Measurements from ENCODE around the gene ZDHHC14.

Gene ZDHHC14

GRCh38 chr6:157366648-157367047, 14.3 kb upstream of the ZDHHC14 start:
- peaks cover 2% of the 10 kb centered on the region for H3K27me3 ChIP-seq (ENCODE audit: control insufficient read depth, insufficient read depth, low read length)
- no peak overlapping the region for H3K9ac ChIP-seq (ENCODE audit: low read length)
- H3K4me3 ChIP-seq (ENCODE audit: low read length) = no peak overlapping the region
- no peaks in the 10 kb centered on the region for H3K9me3 ChIP-seq (ENCODE audit: control insufficient read depth, low read length)
- H3K36me3 ChIP-seq (ENCODE audit: control insufficient read depth, insufficient read depth, low read length) = no peaks in the 10 kb centered on the region
- peaks cover 4% of the 10 kb centered on the region for H3K4me1 ChIP-seq (ENCODE audit: control insufficient read depth, insufficient read depth, low read length)

GRCh38 chr6:157368359-157369049, 12.5 kb upstream of the ZDHHC14 start:
- Histone ChIP-seq H3K4me3 (ENCODE audit: low read length) (no peak overlapping the region), H3K27me3 (ENCODE audit: control insufficient read depth, insufficient read depth, low read length) (no peaks in the 10 kb centered on the region), H3K4me1 (ENCODE audit: control insufficient read depth, insufficient read depth, low read length) (peaks cover 4% of the 10 kb centered on the region), H3K9ac (ENCODE audit: low read length) (no peak overlapping the region), H3K36me3 (ENCODE audit: control insufficient read depth, insufficient read depth, low read length) (no peaks in the 10 kb centered on the region), H3K9me3 (ENCODE audit: control insufficient read depth, low read length) (no peaks in the 10 kb centered on the region)

GRCh38 chr6:157370755-157371154, 10.2 kb upstream of the ZDHHC14 start:
- H3K4me3 ChIP-seq (ENCODE audit: low read length) = no peak overlapping the region
- H3K9ac ChIP-seq (ENCODE audit: low read length) = no peak overlapping the region
- H3K36me3 ChIP-seq (ENCODE audit: control insufficient read depth, insufficient read depth, low read length) = no peaks in the 10 kb centered on the region
- no peaks in the 10 kb centered on the region for H3K4me1 ChIP-seq (ENCODE audit: control insufficient read depth, insufficient read depth, low read length)
- H3K9me3 ChIP-seq (ENCODE audit: control insufficient read depth, low read length) = no peaks in the 10 kb centered on the region
- no peaks in the 10 kb centered on the region for H3K27me3 ChIP-seq (ENCODE audit: control insufficient read depth, insufficient read depth, low read length)

GRCh38 chr6:157372501-157373280, 8.3 kb upstream of the ZDHHC14 start:
- H3K9ac ChIP-seq (ENCODE audit: low read length) = no peak overlapping the region
- H3K9me3 ChIP-seq (ENCODE audit: control insufficient read depth, low read length) = no peaks in the 10 kb centered on the region
- H3K4me1 ChIP-seq (ENCODE audit: control insufficient read depth, insufficient read depth, low read length) = no peaks in the 10 kb centered on the region
- no peaks in the 10 kb centered on the region for H3K36me3 ChIP-seq (ENCODE audit: control insufficient read depth, insufficient read depth, low read length)
- H3K4me3 ChIP-seq (ENCODE audit: low read length) = no peak overlapping the region
- no peaks in the 10 kb centered on the region for H3K27me3 ChIP-seq (ENCODE audit: control insufficient read depth, insufficient read depth, low read length)

- H3K4me1 ChIP-seq (ENCODE audit: control insufficient read depth, insufficient read depth, low read length) = no peaks in the 10 kb centered on the region
- no peaks in the 10 kb centered on the region for H3K36me3 ChIP-seq (ENCODE audit: control insufficient read depth, insufficient read depth, low read length)
- no peak overlapping the region for H3K9ac ChIP-seq (ENCODE audit: low read length)
- H3K9me3 ChIP-seq (ENCODE audit: control insufficient read depth, low read length) = no peaks in the 10 kb centered on the region
- H3K27me3 ChIP-seq (ENCODE audit: control insufficient read depth, insufficient read depth, low read length) = no peaks in the 10 kb centered on the region
- no peak overlapping the region for H3K4me3 ChIP-seq (ENCODE audit: low read length)
Observed at GRCh38 chr6:157374889-157375443, 6.0 kb upstream of the ZDHHC14 start.

GRCh38 chr6:157376241-157376640, 4.7 kb upstream of the ZDHHC14 start:
- H3K9ac ChIP-seq (ENCODE audit: low read length) = no peak overlapping the region
- H3K4me3 ChIP-seq (ENCODE audit: low read length) = no peak overlapping the region
- no peaks in the 10 kb centered on the region for H3K27me3 ChIP-seq (ENCODE audit: control insufficient read depth, insufficient read depth, low read length)
- H3K36me3 ChIP-seq (ENCODE audit: control insufficient read depth, insufficient read depth, low read length) = no peaks in the 10 kb centered on the region
- H3K9me3 ChIP-seq (ENCODE audit: control insufficient read depth, low read length) = no peaks in the 10 kb centered on the region
- no peaks in the 10 kb centered on the region for H3K4me1 ChIP-seq (ENCODE audit: control insufficient read depth, insufficient read depth, low read length)

GRCh38 chr6:157376706-157377230, 4.2 kb upstream of the ZDHHC14 start:
- no peaks in the 10 kb centered on the region for H3K36me3 ChIP-seq (ENCODE audit: control insufficient read depth, insufficient read depth, low read length)
- no peaks in the 10 kb centered on the region for H3K4me1 ChIP-seq (ENCODE audit: control insufficient read depth, insufficient read depth, low read length)
- no peaks in the 10 kb centered on the region for H3K27me3 ChIP-seq (ENCODE audit: control insufficient read depth, insufficient read depth, low read length)
- no peak overlapping the region for H3K9ac ChIP-seq (ENCODE audit: low read length)
- no peak overlapping the region for H3K4me3 ChIP-seq (ENCODE audit: low read length)
- no peaks in the 10 kb centered on the region for H3K9me3 ChIP-seq (ENCODE audit: control insufficient read depth, low read length)

GRCh38 chr6:157379656-157380457, 1.1 kb upstream of the ZDHHC14 start:
- Histone ChIP-seq H3K4me1 (ENCODE audit: control insufficient read depth, insufficient read depth, low read length) (peaks cover 17% of the 10 kb centered on the region), H3K4me3 (ENCODE audit: low read length) (peak overlapping the region; percentile 6), H3K9ac (ENCODE audit: low read length) (peak overlapping the region; percentile 82), H3K9me3 (ENCODE audit: control insufficient read depth, low read length) (no peaks in the 10 kb centered on the region), H3K36me3 (ENCODE audit: control insufficient read depth, insufficient read depth, low read length) (no peaks in the 10 kb centered on the region), H3K27me3 (ENCODE audit: control insufficient read depth, insufficient read depth, low read length) (no peaks in the 10 kb centered on the region)

GRCh38 chr6:157380458-157380778, 572 bp upstream of the ZDHHC14 start:
- peak overlapping the region; percentile 82 for H3K9ac ChIP-seq (ENCODE audit: low read length)

GRCh38 chr6:157381631-157382621, 936 bp downstream of the ZDHHC14 start:
- H3K9me3 ChIP-seq (ENCODE audit: control insufficient read depth, low read length) = no peaks in the 10 kb centered on the region

More at GRCh38 chr6:157380458-157380778, 572 bp upstream of the ZDHHC14 start:
- Histone ChIP-seq H3K4me3 (ENCODE audit: low read length) (peak overlapping the region; percentile 6), H3K36me3 (ENCODE audit: control insufficient read depth, insufficient read depth, low read length) (no peaks in the 10 kb centered on the region), H3K27me3 (ENCODE audit: control insufficient read depth, insufficient read depth, low read length) (no peaks in the 10 kb centered on the region), H3K9me3 (ENCODE audit: control insufficient read depth, low read length) (no peaks in the 10 kb centered on the region), H3K4me1 (ENCODE audit: control insufficient read depth, insufficient read depth, low read length) (peaks cover 23% of the 10 kb centered on the region)

GRCh38 chr6:157382821-157383220, 1.8 kb downstream of the ZDHHC14 start:
- H3K27me3 ChIP-seq (ENCODE audit: control insufficient read depth, insufficient read depth, low read length) = no peaks in the 10 kb centered on the region
- H3K4me1 ChIP-seq (ENCODE audit: control insufficient read depth, insufficient read depth, low read length) = peaks cover 27% of the 10 kb centered on the region
- no peaks in the 10 kb centered on the region for H3K36me3 ChIP-seq (ENCODE audit: control insufficient read depth, insufficient read depth, low read length)
- peak overlapping the region; percentile 67 for H3K9ac ChIP-seq (ENCODE audit: low read length)
- peak overlapping the region; percentile 66 for H3K4me3 ChIP-seq (ENCODE audit: low read length)
- no peaks in the 10 kb centered on the region for H3K9me3 ChIP-seq (ENCODE audit: control insufficient read depth, low read length)

More at GRCh38 chr6:157381631-157382621, 936 bp downstream of the ZDHHC14 start:
- H3K4me1 ChIP-seq (ENCODE audit: control insufficient read depth, insufficient read depth, low read length) = peaks cover 27% of the 10 kb centered on the region
- no peaks in the 10 kb centered on the region for H3K27me3 ChIP-seq (ENCODE audit: control insufficient read depth, insufficient read depth, low read length)
- H3K4me3 ChIP-seq (ENCODE audit: low read length) = peak overlapping the region; percentile 66
- peak overlapping the region; percentile 67 for H3K9ac ChIP-seq (ENCODE audit: low read length)
- no peaks in the 10 kb centered on the region for H3K36me3 ChIP-seq (ENCODE audit: control insufficient read depth, insufficient read depth, low read length)

Data from mucosa of stomach (tissue), 1 donor.